Erythroblast (primary cell): ENCODE measurements around the gene FKRP.
"Not testable (repeated sequence)": the region's sequence is repeated elsewhere in the genome, so short reads cannot be mapped to it uniquely, and the experiment has no call there.

Experiments
- DNase-seq, 2 experiments: peaks; one replicate each; lab custom pipeline; 2025; lab: John Stamatoyannopoulos, UW
- GATA1 ChIP-seq: IDR thresholded peaks from 2 replicates; pipeline ENCODE4 v1.6.1; 2011; ENCODE audit warnings: low read depth, mild to moderate bottlenecking, control low read depth, low read length, moderate library complexity
- POLR2A ChIP-seq: IDR thresholded peaks from 2 replicates; pipeline ENCODE4 v1.6.1; 2011; ENCODE audit warnings: mild to moderate bottlenecking, low read length

Gene FKRP

GRCh38 chr19:46748325-46749109 lies 2.7 kb downstream of the FKRP start:
- peak; percentile 79 to 85 for DNase-seq
- TF ChIP-seq POLR2A (no peak), GATA1 (no peak)

GRCh38 chr19:46753420-46754155 lies 7.7 kb downstream of the FKRP start:
- TF ChIP-seq POLR2A (no peak), GATA1 (no peak)
- peak; percentile 73 to 81 for DNase-seq

GRCh38 chr19:46755077-46755852 lies 9.4 kb downstream of the FKRP start:
- TF ChIP-seq POLR2A (no peak), GATA1 (no peak)
- no peak for DNase-seq

GRCh38 chr19:46755853-46756543 lies 10.1 kb downstream of the FKRP start:
- DNase-seq: no peak

DNA sequence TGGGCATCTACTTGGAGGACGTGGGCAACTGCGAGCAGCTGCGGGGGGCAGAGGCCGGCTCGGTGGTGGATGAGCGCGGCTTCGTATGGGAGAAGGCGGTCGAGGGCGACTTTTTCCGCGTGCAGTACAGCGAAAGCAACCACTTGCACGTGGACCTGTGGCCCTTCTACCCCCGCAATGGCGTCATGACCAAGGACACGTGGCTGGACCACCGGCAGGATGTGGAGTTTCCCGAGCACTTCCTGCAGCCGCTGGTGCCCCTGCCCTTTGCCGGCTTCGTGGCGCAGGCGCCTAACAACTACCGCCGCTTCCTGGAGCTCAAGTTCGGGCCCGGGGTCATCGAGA lies 10.7 kb downstream of the FKRP start:
- TF ChIP-seq GATA1: no peak
- TF ChIP-seq POLR2A: no peak
- DNase-seq: no peak

More at GRCh38 chr19:46755853-46756543, 10.1 kb downstream of the FKRP start:
- TF ChIP-seq POLR2A (no peak), GATA1 (no peak)

DNA sequence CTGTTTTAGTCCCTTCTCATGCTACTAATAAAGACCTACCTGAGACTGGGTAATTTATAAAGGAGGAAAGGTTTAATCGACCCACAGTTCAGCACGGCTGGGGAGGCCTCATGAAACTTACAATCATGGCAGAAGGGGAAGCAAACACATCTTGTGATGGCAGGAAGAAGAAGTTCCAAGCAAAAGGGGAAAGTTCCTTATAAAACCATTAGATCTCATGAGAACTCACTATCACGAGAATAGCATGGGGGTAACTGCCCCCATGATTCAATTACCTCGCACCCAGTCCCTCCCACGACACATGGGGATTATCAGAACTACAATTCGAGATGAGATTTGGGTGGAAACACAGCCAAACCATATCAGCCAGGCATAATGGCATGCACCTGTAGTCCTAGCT lies 13.3 kb downstream of the FKRP start:
- TF ChIP-seq GATA1 (no peak), POLR2A (no peak)
- no peak for DNase-seq

DNA sequence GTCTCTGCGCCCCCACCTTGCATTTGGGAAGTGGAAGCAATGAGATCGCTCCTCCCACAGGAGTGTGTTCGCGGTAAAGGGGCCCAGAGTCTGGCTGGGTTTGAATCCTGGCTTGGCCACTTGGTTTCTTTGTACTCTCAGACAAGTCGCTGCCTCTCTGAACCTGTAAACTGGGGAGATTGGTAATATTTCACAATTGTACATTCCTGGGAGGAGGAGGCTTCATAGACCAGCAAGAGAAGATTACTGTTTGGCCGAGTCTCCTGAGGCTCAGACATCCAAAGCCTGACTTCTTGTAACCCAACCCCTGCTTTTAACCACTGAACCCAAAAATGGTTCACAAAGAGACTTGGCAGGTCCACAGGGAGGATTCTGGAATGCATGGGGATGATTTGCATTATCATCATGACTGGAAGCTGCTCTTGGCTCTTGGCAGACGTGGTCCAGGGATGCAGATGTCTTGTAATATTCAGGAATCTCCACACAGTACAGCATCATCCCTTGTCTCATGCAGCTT lies 14.0 kb downstream of the FKRP start:
- TF ChIP-seq POLR2A: no peak
- TF ChIP-seq GATA1: no peak
- no peak for DNase-seq

GRCh38 chr19:46760363-46760762 lies 14.5 kb downstream of the FKRP start:
- DNase-seq: no peak
- TF ChIP-seq POLR2A: no peak
- TF ChIP-seq GATA1: no peak

- DNase-seq: not testable (repeated sequence)
These were observed 15.0 kb downstream of the FKRP start for GRCh38 chr19:46760897-46761296.

GRCh38 chr19:46761418-46761831 lies 15.6 kb downstream of the FKRP start:
- DNase-seq: no peak
- TF ChIP-seq POLR2A (no peak), GATA1 (no peak)

- no peak for DNase-seq
- TF ChIP-seq GATA1: no peak
- no peak for TF ChIP-seq POLR2A
These were observed 16.5 kb downstream of the FKRP start for GRCh38 chr19:46762245-46762890.

DNA sequence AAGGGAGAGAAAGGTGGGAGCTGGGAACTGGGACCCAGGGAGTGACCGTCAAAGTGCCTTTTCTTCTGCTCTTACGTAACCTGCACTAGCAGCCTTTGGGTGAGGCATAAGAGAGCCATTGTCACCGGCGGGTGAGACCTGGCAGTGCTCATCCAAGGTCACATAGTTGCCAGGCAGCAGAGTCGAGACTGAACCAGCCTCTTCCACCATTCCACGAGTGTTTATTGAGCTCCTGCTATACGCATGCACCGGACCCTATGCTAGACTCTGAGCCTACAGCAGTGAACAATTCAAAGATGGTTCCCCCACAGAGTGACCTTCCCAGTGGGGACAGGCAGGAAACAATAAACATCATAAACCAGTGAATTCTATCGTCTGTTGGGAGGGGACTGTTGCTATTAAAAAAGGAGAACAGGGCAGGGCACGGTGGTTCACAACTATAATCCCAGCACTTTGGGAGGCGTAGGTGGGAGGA lies 19.0 kb downstream of the FKRP start:
- TF ChIP-seq GATA1 (no peak), POLR2A (no peak)
- no peak for DNase-seq

GRCh38 chr19:46766569-46767317 lies 20.9 kb downstream of the FKRP start:
- TF ChIP-seq GATA1 (no peak), POLR2A (no peak)
- DNase-seq: peak; percentile 64 to 77

DNA sequence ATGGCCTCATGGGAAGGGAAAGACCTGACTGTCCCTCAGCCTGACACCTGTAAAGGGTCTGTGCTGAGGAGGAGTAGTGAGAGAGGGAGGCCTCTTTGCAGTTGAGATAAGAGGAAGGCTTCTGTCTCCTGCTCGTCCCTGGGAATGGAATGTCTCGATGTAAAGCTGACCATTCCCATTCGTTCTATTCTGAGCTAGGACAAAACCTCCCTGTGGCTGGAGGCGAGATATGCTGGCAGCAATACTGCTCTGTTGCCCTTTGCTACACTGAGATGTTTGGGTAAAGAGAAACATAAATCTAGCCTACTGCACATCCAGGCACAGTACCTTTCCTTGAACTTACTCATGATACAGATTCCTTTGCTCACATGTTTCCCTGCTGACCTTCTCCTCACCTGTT lies 22.9 kb downstream of the FKRP start:
- not testable (repeated sequence) for DNase-seq
